ENCODE measurements around the gene DDX3X. TPM values are rescaled to one million over a fixed set of nuclear protein-coding genes. Genes with fewer than 3 reads are reported as not detected.
A peak's percentile ranks its signal among the peaks of the same experiment; 100 is the strongest.

Gene DDX3X
- total and polyA plus RNA-seq, 9 of the 15 experiments (the other 6 are each of a cell fraction or from before 2014, with no cell fraction given) = 51.3 to 232 (median 138) TPM

- TF ChIP-seq MCM7 (IDR thresholded peaks at IDR 0.05) = no peak
- TF ChIP-seq SMARCE1 (IDR thresholded peaks at IDR 0.05) = no peak
- TF ChIP-seq ZZZ3 (IDR thresholded peaks at IDR 0.05) = no peak
- TF ChIP-seq PTRF (tag; IDR thresholded peaks at IDR 0.05) = no peak
- no peak for TF ChIP-seq ZBED1 (IDR thresholded peaks at IDR 0.05)
- TF ChIP-seq ZNF586 (CRISPR knock-in tag; conservative IDR thresholded peaks at IDR 0.05) = no peak
- no peak for TF ChIP-seq WHSC1 (IDR thresholded peaks at IDR 0.05; ENCODE audit: low read length)
- TF ChIP-seq ARID3B (CRISPR knock-in tag; IDR thresholded peaks at IDR 0.05; ENCODE audit: borderline replicate concordance) = no peak
- TF ChIP-seq RFX1 (IDR thresholded peaks at IDR 0.05) = no peak
- TF ChIP-seq TCFL5 (CRISPR knock-in tag; conservative IDR thresholded peaks at IDR 0.05) = no peak
- TF ChIP-seq SREBF2 (CRISPR knock-in tag; IDR thresholded peaks at IDR 0.05) = no peak
- no peak for TF ChIP-seq ELF4 (CRISPR knock-in tag; IDR thresholded peaks at IDR 0.05)
- no peak for TF ChIP-seq HEY1 (CRISPR knock-in tag; IDR thresholded peaks at IDR 0.05; ENCODE audit: borderline replicate concordance)
- TF ChIP-seq IFI16 (CRISPR knock-in tag; IDR thresholded peaks at IDR 0.05) = no peak
- TF ChIP-seq ETS2 (tag; IDR thresholded peaks at IDR 0.05; ENCODE audit: borderline replicate concordance, poor library complexity, severe bottlenecking) = no peak
- TF ChIP-seq ZNF644 (tag; IDR thresholded peaks at IDR 0.05; ENCODE audit: low read depth) = no peak
- 0 out of 2 replicates have a peak, but pooled peaks have one; percentile 14 for TF ChIP-seq LEF1 (IDR thresholded peaks at IDR 0.05)
- 0 out of 2 replicates have a peak, but pooled peaks have one; percentile 5 for TF ChIP-seq STAG1 (CRISPR knock-in tag; IDR thresholded peaks at IDR 0.05; ENCODE audit: borderline replicate concordance)
- no peak for TF ChIP-seq GTF2B (IDR thresholded peaks at IDR 0.05; ENCODE audit: extremely low read depth, insufficient read length)
- TF ChIP-seq MEF2A (IDR thresholded peaks at IDR 0.05; ENCODE audit: control insufficient read depth, low read depth, low read length) = no peak
- peak; percentile 25 for TF ChIP-seq HMGN3 (IDR thresholded peaks at IDR 0.05; ENCODE audit: borderline replicate concordance, extremely low read depth, insufficient read length, low read depth, low read length)
- 0 out of 2 replicates have a peak, but pooled peaks have one; percentile 55 for TF ChIP-seq RBM15 (IDR thresholded peaks at IDR 0.05; ENCODE audit: insufficient read depth, low read length)
- TF ChIP-seq U2AF1 (optimal IDR thresholded peaks at IDR 0.05; ENCODE audit: low read depth, low read length) = peak; percentile 64
- TF ChIP-seq CCNT2 (IDR thresholded peaks at IDR 0.05; ENCODE audit: borderline replicate concordance, extremely low read depth, insufficient read length, low read depth, low read length) = peak; percentile 64
- TF ChIP-seq HDAC8 (tag; IDR thresholded peaks at IDR 0.05) = no peak
- no peak for TF ChIP-seq KLF16 (IDR thresholded peaks at IDR 0.05)
- no peak for TF ChIP-seq ZNF445 (CRISPR knock-in tag; IDR thresholded peaks at IDR 0.05; ENCODE audit: low read depth)
- TF ChIP-seq MAFF (IDR thresholded peaks at IDR 0.05; ENCODE audit: low read length) = no peak
- no peak for TF ChIP-seq ZKSCAN3 (CRISPR knock-in tag; IDR thresholded peaks at IDR 0.05)
- TF ChIP-seq PHF20 (IDR thresholded peaks at IDR 0.05; ENCODE audit: partially characterized antibody) = no peak
Observed at GRCh38 chrX:41334363-41335197, 618 bp downstream of the DDX3X start (continued).
